ENCODE measurements around the gene TMEM231. TPM values are rescaled to one million over a fixed set of nuclear protein-coding genes. Genes with fewer than 3 reads are reported as not detected.
"Not testable (repeated sequence)": the region's sequence is repeated elsewhere in the genome, so short reads cannot be mapped to it uniquely, and the experiment has no call there.

TMEM231 gene
- total RNA-seq, 1 donor from 2014 or later = 14.1 TPM

DNA sequence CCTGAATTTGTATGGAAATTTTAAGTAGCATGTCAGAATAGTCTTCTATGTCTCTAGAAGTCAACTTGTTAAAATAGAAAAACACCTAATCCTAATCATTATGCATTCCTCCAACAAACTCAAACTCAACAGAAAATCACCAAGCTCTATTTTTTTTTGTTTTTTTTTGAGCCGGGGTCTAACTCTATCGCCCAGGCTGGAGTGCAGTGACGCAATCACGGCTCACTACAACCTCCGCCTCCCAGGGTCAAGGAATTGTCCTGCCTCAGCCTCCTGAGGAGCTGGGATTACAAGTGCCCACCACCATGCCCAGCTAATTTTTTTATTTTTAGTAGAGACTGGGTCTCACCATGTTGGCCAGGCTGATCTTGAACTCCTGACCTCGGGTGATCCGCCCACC lies 9.8 kb downstream of the TMEM231 start:
- Mint-ChIP-seq H3K27ac (ENCODE audit: unreplicated experiment) (no peak overlapping the region), H3K4me1 (ENCODE audit: low read depth, unreplicated experiment) (no peaks in the 10 kb centered on the region), H3K9me3 (ENCODE audit: unreplicated experiment) (peaks cover 2% of the 10 kb centered on the region), H3K36me3 (ENCODE audit: unreplicated experiment) (no peaks in the 10 kb centered on the region), H3K27me3 (ENCODE audit: unreplicated experiment) (no peaks in the 10 kb centered on the region), H3K4me3 (ENCODE audit: unreplicated experiment) (no peak overlapping the region)
- no peak for TF ChIP-seq CTCF (IDR thresholded peaks at IDR 0.05; ENCODE audit: partially characterized antibody, unreplicated experiment)
- no peak for DNase-seq

DNA sequence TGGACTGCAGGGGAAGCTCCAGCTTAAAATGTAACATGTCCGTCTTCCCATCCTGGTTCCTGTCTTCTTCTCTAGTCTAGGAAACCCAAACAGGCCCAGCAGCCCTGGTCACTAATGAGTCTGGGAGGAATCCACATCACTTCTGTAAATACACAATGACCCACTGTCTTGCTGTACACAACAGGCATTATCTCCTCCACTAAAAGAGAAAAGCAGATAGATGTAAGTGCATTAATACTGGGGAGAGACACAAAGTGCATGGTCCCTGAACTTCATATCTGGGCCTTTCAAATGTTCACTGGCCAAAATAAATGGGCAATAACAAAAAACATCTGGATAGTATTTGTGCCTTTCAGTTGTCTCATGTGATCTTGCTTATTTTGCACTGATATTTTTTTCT lies 10.2 kb downstream of the TMEM231 start:
- H3K4me1 Mint-ChIP-seq (ENCODE audit: low read depth, unreplicated experiment); H3K27ac Mint-ChIP-seq (ENCODE audit: unreplicated experiment); H3K27me3 Mint-ChIP-seq (ENCODE audit: unreplicated experiment); H3K36me3 Mint-ChIP-seq (ENCODE audit: unreplicated experiment); H3K4me3 Mint-ChIP-seq (ENCODE audit: unreplicated experiment); DNase-seq; H3K9me3 Mint-ChIP-seq (ENCODE audit: unreplicated experiment): not testable (repeated sequence)

DNA sequence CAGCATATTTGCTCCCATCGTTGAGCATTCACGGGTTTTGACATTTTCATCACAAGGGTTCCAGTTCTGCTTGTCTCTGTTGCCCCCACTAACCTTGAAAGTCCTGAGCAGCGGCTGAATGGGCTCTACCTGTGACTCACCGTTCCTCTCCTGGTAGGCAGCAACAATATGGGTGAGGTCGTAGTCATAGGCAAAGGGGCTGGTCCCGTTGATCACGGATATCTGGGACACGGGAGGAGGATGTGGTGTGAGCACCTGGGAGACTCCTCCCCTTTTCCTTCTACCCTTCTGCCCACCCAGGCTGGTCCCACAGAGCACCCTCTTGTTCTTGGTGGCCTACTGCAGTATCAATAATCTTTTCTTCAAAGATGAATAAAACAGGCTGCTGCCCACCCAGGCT lies 13.6 kb downstream of the TMEM231 start:
- H3K9me3 Mint-ChIP-seq (ENCODE audit: unreplicated experiment); H3K4me3 Mint-ChIP-seq (ENCODE audit: unreplicated experiment); H3K4me1 Mint-ChIP-seq (ENCODE audit: low read depth, unreplicated experiment); H3K27me3 Mint-ChIP-seq (ENCODE audit: unreplicated experiment); H3K27ac Mint-ChIP-seq (ENCODE audit: unreplicated experiment); H3K36me3 Mint-ChIP-seq (ENCODE audit: unreplicated experiment); DNase-seq: not testable (repeated sequence)

- H3K4me3 Mint-ChIP-seq (ENCODE audit: unreplicated experiment) = no peak overlapping the region
- H3K9me3 Mint-ChIP-seq (ENCODE audit: unreplicated experiment) = no peaks in the 10 kb centered on the region
- H3K27ac Mint-ChIP-seq (ENCODE audit: unreplicated experiment) = no peak overlapping the region
- no peak for TF ChIP-seq CTCF (IDR thresholded peaks at IDR 0.05; ENCODE audit: partially characterized antibody, unreplicated experiment)
- H3K36me3 Mint-ChIP-seq (ENCODE audit: unreplicated experiment) = no peaks in the 10 kb centered on the region
- no peaks in the 10 kb centered on the region for H3K4me1 Mint-ChIP-seq (ENCODE audit: low read depth, unreplicated experiment)
- no peak for DNase-seq
- no peaks in the 10 kb centered on the region for H3K27me3 Mint-ChIP-seq (ENCODE audit: unreplicated experiment)
These were observed 14.8 kb downstream of the TMEM231 start for GRCh38 chr16:75541236-75541635.

DNA sequence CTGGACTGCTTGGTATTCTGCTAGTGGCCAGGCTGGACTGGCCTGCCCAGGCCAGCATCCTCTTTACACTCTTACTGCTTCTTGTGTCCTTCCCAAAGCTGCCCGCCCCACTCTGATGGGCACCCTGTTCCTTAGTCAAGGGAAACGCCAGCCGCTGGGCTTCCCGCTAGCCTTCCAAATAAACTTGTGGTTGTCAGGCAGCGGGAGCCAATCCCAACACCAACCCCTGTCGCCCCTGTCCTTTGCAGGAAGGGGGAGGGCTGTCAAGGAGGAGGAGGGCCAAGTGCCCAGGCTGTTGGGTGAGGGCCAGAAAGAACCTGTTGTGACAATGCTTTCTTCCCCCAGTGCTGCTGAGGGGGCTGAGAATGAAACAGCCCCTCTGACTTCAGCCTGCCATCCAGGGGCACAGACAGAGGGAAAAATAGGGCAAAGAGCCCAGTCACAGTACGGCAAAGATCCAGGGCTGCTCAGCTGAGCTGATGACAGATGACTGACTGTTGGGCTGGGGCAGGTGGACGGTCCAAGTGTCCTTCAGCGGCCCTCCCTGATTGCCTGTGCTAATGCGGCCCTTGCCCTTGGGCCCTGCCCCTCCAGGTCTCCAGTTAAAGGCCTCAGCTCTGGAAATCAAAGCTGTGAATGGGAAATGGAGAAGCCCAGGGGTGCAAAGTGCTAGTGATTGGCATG lies 17.0 kb downstream of the TMEM231 start:
- not testable (repeated sequence) for H3K27me3 Mint-ChIP-seq (ENCODE audit: unreplicated experiment); H3K27ac Mint-ChIP-seq (ENCODE audit: unreplicated experiment); H3K4me3 Mint-ChIP-seq (ENCODE audit: unreplicated experiment); H3K9me3 Mint-ChIP-seq (ENCODE audit: unreplicated experiment); H3K36me3 Mint-ChIP-seq (ENCODE audit: unreplicated experiment); H3K4me1 Mint-ChIP-seq (ENCODE audit: low read depth, unreplicated experiment); DNase-seq

DNA sequence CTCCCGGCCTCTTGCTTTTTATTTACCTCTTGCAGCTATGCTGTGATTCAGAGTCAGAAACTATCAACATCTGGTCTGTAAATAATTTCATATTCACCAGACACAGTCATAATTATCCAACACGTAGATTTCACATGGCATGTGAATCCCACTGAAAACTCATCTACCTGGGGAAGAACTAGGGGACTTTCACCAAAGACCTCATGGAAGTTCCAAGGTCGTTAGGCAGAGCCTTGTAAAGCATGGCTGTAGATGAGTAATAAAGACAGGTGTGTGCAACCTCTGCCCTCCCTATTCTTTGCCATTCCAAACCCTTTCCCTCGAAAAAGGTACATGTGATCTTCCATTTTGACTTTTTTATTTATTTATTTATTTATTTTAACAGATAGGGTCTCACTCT lies 18.3 kb downstream of the TMEM231 start:
- Mint-ChIP-seq H3K36me3 (ENCODE audit: unreplicated experiment) (no peaks in the 10 kb centered on the region), H3K4me3 (ENCODE audit: unreplicated experiment) (no peak overlapping the region), H3K4me1 (ENCODE audit: low read depth, unreplicated experiment) (no peaks in the 10 kb centered on the region), H3K27me3 (ENCODE audit: unreplicated experiment) (no peaks in the 10 kb centered on the region), H3K9me3 (ENCODE audit: unreplicated experiment) (peaks cover 1% of the 10 kb centered on the region), H3K27ac (ENCODE audit: unreplicated experiment) (no peak overlapping the region)
- no peak for TF ChIP-seq CTCF (IDR thresholded peaks at IDR 0.05; ENCODE audit: partially characterized antibody, unreplicated experiment)
- DNase-seq = no peak
